NOMO-1 (cell line): ENCODE data around the gene ABCD1.

Experiments used
- DNase-seq, 2 experiments: peaks; one replicate each; lab custom pipeline; 2025; ENCODE audit not compliant: unreplicated experiment in 2 of 2; lab: John Stamatoyannopoulos, UW

ABCD1 gene

DNA sequence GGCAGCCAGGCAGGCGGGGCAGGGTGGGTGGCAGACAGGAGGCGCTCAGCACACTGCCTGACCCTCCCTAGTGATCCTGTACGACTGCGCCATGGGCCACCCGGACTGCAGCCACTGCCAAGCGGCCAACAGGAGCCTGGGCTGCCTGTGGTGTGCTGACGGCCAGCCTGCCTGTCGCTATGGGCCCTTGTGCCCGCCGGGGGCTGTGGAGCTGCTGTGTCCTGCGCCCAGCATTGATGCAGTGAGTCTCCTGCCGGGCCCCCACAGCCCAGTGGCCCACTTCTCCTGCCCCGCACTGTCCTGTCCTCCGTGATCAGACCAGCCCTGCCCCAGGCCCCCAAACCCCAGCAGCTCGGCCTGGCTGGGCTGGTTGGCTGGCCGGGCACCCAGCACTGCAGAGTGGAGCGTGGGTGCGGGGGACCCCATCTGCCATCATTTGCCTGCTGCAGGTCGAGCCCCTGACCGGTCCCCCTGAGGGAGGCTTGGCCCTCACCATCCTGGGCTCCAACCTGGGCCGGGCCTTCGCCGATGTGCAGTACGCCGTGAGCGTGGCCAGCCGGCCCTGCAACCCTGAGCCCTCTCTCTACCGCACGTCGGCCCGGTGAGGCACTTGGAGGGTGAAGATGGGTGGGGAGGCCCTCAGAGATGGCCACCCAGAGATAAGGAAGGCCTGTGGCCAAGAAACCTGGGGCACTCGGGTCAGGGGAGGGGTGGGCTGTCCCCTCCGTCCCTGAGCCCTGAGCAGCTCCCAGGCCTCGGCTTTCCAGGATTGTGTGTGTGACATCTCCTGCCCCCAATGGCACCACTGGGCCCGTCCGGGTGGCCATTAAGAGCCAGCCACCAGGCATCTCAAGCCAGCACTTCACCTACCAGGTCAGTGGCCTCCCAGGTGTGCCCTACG lies 47.0 kb downstream of the ABCD1 start:
- no peak for DNase-seq

DNA sequence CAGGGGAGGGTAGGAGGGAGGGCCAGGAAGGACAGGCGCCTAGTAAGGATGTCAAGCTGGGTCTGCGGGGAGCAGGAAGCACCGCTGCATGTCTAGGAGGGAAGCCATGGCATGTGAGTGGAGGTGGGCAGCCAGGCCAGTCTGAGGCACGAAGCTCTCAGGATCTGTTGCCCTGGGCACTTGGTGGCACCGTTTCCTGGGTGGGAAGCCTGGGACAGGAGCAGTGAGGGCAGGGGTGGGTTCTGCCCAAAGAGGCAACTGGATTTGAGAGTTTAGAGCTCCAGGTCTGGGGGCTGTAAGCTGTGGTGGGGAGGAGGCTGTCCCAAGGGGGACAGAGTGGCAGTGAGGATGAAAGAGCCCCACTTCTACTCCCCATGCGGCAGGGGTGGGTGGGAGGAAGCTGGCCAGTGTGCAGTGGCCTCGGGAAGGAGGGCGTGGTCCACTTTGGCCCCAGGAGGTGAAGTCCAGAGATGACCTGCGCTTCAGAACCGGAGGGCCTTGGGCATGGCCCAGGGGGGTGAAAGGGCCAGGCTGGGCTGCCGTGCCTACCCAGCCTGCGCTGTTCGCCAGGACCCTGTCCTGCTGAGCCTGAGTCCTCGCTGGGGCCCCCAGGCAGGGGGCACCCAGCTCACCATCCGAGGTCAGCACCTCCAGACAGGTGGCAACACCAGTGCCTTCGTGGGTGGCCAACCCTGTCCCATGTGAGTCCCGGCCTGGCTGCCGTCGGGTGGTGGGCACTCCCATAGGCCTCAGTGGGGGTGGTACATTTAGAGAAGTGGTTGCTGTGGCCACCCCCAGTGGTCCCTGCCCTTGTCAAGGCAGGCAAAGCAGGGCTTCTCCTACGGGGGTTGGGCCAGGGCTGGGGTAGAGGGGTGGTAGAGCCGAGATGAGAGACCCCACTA lies 47.9 kb downstream of the ABCD1 start:
- DNase-seq, result no peak

DNA sequence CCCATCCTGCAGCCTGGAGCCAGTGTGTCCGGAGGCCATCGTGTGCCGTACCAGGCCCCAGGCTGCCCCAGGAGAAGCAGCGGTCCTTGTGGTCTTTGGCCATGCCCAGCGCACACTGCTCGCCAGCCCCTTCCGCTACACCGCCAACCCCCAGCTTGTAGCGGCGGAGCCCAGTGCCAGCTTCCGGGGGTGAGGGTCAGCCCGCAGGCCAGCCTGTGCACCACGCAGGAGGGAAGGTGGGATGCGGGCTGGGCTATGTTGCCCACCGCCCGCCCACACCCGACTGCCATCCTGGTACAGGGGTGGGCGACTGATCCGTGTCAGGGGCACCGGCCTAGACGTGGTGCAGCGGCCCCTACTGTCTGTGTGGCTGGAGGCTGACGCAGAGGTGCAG lies 48.6 kb downstream of the ABCD1 start:
- no peak for DNase-seq

DNA sequence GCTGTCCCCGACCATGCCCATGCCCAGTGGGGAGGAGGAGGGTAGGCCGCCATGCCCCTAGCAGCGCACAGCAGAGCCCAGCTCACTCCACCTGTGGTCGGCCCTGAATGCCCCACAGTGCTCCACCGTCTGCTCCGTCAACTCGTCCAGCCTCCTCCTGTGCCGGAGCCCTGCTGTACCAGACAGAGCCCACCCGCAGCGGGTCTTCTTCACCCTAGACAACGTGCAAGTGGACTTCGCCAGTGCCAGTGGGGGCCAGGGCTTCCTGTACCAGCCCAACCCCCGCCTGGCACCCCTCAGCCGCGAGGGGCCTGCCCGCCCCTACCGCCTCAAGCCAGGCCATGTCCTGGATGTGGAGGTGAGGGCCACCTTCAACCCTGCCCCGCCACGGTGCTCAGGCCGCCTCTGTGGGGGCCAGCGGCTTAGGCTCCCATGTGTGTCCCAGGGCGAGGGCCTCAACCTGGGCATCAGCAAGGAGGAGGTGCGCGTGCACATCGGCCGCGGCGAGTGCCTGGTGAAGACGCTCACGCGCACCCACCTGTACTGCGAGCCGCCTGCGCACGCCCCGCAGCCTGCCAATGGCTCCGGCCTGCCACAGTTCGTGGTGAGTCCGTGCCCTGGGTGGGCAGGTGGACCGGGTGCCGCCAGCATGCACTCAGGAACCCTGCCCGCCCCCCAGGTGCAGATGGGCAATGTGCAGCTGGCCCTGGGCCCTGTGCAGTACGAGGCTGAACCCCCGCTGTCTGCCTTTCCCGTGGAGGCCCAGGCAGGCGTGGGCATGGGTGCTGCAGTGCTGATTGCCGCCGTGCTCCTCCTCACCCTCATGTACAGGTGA lies 49.3 kb downstream of the ABCD1 start:
- DNase-seq, result no peak

DNA sequence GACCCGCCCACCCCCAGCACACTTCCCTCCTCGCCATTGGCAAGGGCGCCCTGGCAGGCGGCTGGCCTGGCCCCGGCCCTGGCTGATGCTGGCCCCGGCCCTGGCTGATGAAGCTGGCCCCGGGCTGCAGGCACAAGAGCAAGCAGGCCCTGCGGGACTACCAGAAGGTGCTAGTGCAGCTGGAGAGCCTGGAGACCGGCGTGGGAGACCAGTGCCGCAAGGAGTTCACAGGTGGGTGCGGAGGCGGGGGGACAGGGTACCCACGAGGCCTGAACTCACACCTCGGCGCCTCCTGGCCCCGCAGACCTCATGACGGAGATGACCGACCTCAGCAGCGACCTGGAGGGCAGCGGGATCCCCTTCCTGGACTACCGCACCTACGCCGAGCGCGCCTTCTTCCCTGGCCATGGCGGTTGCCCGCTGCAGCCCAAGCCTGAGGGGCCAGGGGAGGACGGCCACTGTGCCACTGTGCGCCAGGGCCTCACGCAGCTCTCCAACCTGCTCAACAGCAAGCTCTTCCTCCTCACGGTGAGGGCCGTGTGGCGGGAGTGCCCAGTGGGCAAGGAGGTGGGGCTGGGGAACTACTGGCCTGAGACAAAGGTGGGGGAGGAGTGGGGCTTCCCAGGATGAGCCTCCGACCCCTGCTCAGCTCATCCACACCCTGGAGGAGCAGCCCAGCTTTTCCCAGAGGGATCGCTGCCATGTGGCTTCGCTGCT lies 50.1 kb downstream of the ABCD1 start:
- DNase-seq, result no peak

DNA sequence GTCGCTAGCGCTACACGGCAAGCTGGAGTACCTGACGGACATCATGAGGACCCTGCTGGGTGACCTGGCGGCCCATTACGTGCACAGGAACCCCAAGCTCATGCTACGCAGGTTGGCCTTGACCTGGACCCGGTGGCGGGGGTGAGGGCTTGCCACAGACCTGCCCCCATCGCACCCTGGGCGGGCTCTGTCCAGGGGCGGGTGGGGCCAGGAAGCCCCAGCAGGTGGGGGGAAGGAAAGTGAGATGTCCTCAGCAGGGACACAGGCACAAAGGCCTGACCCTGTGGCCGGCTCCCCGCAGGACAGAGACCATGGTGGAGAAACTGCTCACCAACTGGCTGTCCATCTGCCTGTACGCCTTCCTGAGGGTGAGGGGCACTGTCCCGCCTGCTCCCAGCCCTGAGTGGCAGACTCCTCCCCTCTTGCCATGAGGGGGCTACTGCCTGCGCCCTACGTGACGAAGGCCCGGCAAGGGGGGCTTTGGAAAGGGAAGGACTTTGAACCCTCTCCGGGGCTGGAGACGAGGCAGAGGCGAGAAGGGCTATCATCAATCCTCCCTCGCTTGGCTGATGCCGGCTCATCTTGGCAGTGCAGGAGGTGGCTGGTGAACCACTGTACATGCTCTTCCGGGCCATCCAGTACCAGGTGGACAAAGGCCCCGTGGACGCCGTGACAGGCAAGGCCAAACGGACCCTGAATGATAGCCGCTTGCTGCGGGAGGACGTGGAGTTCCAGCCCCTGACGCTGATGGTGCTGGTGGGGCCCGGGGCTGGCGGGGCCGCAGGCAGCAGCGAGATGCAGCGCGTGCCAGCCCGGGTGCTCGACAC lies 50.9 kb downstream of the ABCD1 start:
- no peak for DNase-seq

DNA sequence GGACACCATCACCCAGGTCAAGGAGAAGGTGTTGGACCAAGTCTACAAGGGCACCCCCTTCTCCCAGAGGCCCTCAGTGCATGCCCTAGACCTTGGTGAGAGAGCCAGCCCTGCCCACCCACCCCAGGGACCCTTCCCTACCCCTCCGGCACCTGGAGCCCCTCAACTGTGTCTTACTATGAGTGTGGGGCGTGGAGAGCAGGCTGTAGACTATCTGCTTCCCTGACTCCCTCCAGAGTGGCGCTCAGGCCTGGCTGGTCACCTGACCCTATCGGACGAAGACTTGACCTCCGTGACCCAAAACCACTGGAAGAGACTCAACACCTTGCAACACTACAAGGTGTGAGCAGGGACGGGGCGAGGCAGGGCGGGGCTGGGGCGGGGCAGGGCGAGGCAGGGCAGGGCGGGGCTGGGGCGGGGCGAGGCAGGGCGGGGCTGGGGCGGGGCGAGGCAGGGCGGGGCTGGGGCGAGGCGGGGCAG lies 51.5 kb downstream of the ABCD1 start:
- DNase-seq, result no peak

DNA sequence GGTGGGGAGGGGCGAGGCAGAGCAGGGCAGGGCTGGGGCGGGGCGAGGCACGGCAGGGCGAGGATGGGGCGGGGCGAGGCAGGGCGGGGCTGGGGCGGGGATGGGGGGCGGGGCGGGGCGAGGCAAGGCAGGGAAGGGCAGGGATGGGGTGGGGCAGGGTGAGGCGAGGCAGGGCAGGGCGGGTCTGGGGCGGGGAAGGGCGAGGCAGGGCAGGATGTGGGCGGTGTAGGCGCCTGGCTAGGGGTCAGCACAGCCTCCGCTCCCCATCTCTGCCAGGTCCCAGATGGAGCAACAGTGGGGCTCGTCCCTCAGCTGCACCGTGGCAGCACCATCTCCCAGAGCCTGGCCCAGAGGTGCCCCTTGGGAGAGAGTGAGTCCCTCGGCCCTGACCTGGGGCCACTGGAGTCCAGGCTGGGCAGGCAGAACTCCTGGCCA lies 52.0 kb downstream of the ABCD1 start:
- no peak for DNase-seq

DNA sequence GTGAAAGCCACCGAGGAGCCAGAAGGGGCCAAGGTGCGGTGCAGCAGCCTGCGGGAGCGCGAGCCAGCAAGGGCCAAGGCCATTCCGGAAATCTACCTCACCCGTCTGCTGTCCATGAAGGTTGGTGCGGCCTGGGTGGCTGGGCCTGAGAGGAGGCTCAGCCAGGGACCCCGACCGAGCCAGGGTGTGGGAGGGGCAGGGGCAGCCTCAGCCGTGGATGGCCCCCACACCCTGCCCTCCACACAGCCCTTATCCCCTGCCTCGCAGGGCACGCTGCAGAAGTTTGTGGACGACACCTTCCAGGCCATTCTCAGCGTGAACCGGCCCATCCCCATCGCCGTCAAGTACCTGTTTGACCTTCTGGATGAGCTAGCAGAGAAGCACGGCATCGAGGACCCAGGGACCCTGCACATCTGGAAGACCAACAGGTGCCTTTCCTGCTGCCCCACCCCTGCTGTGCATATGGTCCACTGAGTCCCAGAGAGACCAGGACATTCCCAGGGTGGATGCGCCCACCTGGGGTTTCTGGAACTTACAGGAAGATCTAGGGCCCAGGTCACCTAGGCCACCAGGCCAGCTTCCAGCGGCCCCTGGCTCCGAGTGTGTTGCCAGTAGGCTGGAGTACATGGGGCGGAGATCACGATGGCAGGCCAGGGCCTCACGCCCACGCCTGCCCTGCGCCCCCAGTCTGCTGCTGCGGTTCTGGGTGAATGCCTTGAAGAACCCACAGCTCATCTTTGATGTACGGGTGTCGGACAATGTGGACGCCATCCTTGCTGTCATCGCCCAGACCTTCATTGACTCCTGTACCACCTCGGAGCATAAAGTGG lies 52.8 kb downstream of the ABCD1 start:
- no peak for DNase-seq

DNA sequence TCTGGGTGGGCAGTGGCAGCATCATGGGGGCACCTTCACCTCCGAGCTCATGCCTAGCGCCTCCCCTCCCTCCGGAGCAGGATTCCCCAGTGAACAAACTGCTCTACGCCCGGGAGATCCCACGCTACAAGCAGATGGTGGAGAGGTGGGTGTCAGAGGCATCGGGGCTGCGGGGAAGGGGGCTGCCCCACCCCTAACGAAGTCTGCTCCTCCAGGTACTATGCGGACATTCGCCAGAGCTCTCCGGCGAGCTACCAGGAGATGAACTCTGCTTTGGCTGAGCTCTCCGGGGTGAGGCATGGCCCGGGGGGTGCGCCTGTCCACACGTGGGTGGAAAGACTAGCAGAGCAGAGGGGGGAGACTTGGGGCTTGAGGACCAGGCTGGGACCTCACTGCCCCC lies 53.5 kb downstream of the ABCD1 start:
- DNase-seq, result no peak

DNA sequence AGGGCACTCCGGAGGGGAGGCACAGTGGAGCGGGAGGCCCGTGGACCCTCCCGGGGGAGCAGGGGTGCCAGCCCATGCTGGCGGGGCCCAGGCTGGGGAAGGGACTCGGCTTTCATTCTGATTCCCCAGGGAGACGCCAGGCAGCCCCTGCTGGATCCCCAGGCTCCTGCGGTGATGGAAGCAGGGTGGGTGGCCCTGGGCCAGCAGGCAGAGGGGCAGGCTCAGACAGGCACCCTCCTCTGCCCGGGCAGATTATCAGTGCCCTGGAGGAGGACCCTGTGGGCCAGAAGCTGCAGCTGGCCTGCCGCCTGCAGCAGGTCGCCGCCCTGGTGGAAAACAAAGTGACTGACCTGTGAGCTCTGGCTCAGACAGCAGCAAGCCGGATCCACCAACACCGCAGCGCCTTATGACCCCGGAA lies 54.0 kb downstream of the ABCD1 start:
- no peak for DNase-seq

DNA sequence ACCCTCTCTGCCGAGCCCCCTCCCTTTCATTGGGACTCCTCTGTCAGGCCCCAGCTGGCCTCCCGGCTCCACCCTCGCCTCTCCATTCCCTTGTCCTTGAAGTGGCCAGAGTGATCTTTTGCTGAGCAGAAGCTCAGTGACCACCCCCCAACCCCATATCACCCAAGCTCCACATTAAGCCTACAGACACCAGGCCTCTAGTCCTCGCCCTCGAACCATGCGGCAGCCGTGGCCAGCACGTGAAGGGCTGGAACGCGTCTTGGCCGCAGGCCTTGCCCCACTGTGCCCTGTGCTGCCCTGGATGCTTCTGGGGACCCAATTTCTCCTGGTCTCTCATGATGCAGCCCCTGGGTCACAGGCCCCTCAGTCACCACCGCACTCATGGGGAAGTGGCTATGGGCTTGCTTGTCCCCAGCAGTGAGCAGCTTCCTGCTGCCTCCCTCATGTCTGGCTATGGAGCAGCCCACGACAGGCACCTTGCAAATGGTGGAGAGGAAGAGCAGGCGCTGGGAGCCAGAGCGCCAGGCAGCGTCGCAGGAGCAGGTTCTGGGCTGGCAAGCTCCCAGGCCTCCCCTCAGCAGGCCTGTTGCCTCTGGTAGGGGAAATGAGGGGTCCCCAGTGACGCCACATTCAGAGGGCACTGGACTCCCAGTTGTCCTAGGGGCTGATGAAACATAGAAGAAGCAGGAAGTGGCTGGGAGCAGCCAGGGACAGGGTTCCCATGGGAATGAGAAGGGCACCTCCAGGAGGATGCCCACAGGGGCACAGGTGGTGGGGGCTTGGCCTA lies 55.4 kb downstream of the ABCD1 start:
- DNase-seq, result no peak

DNA sequence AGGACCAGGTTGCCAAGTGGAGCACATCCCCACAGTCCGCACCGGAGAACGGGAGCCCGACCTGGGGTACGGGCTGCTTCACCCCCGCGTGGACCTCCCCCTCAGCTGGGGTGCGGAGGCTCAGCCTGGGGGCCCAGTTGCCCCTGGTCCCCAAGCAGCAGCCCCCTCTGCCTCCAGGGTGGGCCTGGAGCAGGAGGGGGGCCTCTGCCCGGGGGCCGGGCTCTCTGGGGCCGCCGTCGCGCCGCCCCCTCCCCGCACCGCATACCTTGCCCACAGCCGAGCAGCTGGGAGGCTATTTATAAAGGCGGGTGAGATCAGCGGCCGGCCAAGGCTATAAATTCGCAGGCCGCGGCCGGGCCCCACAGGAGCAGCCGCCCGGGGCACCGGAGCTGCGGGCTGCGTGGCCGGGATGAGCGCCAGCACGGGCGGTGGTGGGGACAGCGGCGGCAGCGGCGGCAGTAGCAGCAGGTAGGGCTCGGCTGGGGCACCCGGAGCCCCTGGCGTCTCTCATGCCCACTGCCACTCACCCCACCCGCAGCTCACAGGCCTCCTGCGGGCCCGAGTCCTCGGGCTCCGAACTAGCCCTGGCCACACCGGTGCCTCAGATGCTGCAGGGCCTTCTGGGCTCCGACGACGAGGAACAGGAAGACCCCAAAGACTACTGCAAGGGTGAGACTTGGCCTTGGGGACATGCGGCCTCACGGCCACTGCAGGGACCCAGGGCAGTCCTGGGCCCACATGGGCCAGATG lies 56.2 kb downstream of the ABCD1 start, which contains the start of gene SRPK3:
Gene SRPK3 (plus strand): TSS at position 364 of the 750 bp plus-strand sequence. CDS start 46 bp downstream, at position 410.
- no peak for DNase-seq

DNA sequence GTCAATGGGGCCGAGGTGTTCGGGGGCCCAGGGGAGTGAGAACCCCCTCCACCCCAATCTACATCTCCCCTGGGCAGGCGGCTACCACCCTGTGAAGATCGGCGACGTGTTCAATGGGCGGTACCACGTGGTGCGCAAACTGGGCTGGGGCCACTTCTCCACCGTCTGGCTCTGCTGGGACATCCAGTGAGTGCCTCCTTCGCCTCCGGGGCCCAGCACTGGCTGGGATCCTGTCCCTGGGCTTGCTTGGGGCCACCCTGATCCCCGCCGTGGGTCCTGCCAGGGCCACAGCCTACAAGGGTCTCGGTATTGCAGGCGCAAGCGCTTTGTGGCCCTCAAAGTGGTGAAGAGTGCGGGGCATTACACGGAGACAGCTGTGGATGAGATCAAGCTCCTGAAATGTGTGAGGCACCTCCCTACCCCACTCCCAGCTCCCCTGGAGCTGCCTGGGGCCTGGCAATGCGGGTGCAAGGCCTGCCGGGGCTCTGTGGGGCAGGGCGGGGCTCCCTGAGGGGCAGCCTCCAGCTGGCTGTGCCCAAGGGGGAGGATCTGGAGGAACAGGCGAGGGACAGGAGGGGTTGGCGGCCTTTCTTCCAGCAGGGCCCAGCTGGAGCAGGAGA lies 56.9 kb downstream of the ABCD1 start:
- DNase-seq, result no peak

DNA sequence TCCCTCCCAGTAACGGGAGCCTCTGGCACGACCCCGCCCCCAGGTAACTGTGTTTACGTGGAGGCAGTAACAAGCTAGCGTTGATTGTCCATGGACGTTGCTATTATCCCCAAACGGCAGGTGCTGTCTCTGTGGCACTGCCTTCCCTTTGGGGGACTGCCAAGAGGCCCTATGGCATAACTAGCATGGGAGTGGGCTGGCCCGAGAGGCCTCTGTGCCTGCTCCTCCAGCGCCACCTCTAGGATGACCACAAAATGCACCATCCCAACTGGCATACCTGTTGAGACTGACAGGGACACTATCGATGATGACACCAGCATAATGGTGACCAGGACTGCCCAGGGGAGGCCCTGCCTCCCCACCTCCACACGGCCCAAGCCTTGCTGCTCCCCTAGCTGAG lies 57.7 kb downstream of the ABCD1 start:
- no peak for DNase-seq

DNA sequence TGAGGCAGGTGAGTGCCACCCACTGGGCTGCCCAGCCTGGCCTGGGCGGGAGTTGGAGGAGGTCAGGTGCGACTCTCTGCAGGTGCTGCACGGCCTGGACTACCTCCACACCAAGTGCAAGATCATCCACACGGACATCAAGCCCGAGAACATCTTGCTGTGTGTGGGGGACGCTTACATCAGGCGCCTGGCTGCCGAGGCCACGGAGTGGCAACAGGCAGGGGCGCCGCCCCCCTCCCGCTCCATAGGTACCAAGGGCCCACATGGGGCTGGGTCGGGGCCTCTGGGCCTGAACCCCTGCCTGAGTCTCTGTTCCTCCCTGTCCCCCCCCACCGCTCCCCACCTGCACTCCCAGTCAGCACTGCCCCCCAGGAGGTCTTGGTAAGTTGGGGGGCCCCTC lies 58.2 kb downstream of the ABCD1 start:
- no peak for DNase-seq
